Measurements from ENCODE around the gene THSD4.
"Not testable (repeated sequence)": the region's sequence is repeated elsewhere in the genome, so short reads cannot be mapped to it uniquely, and the experiment has no call there.

Gene THSD4

DNA sequence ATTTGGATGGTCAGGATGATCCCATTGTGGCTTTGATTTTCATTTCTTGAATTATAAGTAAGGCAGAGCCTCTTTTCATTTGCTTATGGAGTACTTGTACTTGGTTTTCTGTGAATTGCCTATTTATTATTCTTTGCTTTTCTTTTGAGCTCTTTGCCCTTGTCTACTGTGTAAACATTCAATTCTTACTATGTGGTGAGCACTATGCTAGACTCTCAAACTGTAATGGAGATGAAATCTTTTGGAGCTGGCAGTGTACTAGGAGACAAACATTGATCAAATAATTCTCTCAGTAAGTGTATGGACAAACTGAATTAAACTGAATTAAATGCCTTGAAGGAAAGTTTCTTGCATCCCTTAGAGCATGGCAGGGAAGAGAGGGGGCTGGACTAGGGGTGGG, 608.1 kb downstream of the THSD4 start:
- no peak for DNase-seq (ENCODE audit: low spot score)

DNA sequence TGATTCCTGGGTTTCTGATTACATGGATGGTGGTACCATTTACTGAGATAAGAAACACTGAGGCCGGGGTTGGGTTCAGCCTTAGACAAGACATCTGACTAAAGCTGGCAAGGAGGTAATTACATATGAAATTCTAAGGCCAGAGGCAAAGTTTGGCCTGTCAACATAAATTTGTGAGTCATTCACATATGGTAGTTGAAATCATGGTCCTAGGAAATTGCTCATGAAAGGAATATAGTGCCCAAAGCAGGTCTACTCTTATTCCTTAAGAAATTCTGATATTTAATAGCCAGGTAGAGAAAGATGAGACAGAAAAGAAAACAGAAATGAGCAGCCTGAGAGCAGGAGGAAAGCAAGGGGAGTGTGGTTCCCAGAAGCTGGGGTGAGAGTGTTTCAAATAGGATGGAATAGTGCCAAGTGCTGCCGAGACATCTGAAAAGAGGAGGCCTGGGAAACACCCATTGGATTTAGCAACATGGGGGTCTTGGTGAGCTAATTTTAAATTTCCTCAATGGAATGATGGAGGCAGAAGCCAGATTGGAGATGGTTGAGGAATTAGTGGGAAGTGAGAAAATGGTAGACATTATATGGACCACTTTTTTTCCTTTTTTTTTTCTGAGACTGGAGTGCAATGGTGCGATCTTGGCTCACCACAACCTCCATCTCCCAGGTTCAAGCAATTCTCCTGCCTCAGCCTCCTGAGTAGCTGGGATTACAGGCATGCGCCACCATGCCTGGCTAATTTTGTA, 610.1 kb downstream of the THSD4 start:
- not testable (repeated sequence) for DNase-seq (ENCODE audit: low spot score)

DNA sequence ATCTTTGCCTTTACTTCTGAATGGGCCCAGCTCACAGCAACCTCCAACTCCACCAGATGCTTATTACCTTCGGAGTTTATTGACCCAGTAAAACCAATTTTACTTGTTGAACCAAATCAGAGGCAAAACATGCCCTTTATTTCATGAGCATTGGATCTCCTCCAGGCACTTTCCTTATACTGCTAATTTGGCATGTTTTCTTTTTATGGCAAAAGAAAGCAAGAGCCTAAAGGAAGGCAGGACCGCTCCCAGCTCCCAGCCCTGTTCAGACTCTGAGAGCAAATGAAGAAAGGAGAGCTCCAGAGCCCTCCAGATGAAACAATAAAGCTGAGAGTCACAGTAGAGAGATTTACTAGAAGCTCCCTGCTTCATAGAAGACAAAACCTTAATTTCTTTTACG, 613.6 kb downstream of the THSD4 start:
- no peak for DNase-seq (ENCODE audit: low spot score)

DNA sequence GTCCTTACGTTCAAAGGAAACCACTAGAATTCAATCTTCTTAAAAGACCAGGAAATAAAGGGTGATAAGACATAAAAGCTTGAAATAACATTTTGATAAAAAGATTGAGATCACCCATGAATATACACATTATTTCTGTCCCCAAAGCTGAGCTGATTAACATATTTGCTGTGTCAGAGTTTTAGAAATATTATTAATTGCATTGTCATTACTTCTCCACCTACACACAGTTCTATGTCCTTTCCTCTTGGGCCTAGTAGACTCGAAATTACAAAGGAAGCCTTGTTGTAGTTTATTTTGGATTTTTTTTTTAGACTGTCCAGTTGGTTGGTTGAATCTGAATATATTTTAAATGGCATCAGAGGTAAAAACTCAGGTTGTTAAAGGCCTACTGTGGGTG, 614.0 kb downstream of the THSD4 start:
- no peak for DNase-seq (ENCODE audit: low spot score)

DNA sequence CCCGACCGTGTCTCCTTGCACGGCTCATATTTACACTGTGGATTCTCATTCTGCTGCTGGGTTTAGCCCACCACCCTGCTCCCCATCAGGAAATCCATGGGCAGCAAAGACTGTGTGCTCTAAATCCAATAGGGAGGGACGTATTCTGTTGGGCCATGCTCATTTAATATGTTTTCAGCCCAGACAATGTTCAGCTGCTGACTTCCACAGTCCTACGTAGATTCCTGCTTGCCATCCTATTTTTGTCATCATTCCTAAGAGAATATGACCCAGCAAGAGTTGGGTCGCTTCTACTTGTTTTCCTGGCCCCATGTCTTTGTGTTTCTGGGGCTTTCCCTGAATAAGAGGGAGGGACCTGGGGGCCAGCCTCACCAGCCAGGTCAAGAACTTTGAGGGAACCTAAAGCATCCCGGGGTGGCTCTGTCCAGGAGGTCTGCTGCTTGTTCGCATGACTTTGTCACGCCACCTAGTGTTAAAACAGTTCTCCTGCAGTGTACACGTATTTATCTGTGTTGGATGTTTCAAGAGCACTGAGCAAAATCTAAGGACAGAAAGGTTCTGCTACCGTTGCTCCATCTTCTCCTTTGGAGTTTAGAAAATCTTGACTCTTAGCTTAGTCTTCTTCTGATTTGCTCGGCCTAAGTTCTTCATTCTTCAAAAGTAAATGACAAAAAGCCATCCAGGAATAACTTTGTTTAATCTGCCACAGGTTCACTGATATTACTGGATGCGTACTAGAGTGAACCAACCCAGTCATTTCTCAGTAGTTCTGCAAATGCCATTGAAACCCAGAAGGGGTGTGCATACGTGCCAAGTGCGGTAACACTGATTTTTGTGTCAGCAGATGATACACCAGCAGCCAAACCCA, 615.2 kb downstream of the THSD4 start:
- no peak for DNase-seq (ENCODE audit: low spot score)

DNA sequence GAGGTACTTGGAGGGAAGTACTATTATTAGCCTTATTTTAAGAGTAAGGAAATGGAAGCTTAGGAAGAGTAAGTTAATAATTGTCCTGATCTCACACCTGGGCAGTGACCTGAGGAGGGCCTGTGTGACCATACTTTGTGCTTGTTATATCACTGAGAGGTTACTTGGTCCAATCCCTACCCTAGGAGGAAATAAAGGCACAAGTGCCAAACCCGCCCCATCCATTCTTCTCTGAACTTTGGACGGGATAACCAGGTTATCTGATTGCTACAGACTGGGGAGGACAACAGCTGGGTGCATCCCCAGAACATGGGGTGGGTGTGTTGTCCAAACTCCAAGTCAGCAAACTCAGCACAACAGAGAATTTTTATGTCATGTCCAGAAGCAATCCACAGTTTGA, 617.4 kb downstream of the THSD4 start:
- DNase-seq (ENCODE audit: low spot score) = no peak

DNA sequence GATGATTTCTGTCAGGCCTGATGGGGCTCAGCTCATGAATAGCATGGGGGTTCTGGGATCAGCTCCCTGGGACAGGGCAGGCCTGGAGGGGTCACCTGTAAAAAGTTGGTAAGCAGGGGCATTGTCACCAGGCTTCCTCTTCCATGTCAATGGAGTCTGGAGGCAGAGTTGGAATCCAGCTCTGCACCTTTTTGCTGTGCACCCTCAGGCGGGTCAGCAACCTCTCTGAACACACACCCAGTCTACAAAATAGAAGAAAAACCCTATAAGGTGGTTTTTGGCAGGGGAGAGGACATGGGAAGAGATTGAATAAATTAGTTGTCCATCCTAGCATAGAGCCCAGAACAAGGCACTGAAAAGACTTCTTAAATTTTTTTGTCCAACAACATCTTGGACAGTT, 617.9 kb downstream of the THSD4 start:
- DNase-seq (ENCODE audit: low spot score) = no peak

DNA sequence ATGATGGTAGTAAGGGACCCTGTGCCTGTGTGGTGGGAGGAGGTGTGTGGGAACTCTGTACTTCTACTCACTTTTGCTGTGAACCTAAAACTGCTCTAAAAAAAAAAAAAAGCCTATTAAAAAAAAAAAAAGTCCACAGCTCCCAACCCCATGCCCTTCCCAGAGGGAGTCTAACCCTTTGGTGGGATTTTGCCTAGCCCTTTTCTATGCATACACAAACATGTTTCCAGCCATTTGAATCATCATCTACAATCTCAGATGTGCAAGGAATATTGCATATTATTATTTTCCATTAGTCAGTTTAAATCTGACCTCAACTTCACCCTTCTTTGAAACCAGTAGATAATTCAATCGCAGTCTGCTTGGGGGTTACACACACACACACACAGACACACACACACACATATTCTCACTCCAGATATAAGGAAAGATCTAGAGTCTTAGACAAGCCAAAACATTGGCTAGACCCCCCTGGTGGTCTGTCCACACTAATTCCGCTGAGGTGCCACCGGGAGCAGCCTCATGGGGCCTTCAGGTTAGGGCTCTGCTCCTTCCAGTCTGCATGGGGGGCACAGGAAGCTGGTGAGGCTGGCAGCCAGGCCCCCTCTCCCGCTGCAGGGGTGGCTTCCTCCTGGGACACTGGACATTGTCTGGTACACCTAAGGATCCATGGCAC, 619.6 kb downstream of the THSD4 start:
- DNase-seq (ENCODE audit: low spot score) = no peak

DNA sequence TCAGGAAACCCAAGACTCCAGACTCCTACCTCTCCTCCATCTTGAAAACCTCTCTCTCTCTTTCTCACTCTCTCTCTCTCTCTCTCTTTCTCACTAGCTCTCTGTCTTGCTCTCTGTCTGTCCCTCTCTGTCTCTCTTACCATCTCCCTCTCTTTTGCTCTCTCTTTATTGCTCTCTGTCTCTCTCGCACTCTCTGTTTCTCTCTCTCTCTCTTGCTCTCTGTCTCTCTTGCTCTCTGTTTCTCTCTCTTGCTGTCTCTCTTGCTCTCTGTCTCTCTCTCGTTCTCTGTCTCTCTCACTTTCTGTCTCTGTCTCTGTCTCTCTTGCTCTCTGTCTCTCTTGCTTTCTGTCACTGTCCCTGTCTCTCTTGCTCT, 620.1 kb downstream of the THSD4 start:
- DNase-seq (ENCODE audit: low spot score) = no peak

DNA sequence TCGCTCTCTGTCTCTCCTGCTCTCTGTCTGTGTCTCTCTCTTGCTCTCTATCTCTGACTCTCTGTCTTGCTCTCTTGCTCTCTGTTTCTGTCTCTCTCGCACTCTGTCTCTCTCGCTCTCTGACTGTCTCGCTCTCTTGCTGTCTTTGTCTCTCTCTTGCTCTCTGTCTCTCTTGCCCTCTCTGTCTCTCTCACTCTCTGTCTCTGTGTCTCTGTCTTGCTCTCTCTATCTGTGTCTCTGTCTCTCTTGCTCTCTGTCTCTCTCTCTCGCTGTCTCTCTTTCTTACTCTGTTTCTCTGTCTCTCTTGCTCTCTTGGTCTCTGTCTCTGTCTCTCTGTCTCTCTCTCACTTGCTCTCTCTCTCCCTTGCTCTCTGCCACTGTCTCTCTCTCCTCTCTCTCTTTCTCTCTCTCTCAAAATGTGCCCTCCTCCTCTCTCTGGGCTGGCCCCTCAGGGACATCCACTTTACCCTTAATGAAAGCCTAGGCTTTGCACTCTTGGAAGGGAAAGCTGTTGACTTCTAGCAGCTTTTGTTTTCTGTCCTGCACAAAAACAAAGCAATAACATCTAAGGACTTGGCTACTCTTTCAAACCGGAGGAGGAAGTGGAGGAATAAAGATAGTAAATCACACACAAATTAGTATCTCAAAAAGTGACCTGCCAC, 621.1 kb downstream of the THSD4 start:
- DNase-seq (ENCODE audit: low spot score) = no peak

DNA sequence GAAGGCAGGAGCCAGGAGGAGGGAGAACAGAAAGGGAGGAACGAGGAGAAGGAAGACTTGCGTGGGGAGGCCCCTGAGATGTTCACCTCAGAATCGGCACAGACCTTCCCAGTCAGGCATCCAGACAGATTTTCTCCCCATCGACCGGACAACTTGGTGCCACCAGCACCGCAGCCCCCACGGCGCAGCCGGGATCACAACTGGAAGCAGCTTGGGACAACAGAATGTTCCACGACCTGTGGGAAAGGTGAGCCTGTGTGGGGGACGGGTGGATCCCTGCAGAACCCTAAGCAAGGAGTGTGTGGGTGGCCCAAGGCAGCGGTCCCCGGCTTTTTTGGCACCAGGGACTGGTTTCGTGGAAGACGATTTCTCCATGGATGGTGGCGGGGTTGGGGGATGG, 622.5 kb downstream of the THSD4 start:
- DNase-seq (ENCODE audit: low spot score) = no peak

DNA sequence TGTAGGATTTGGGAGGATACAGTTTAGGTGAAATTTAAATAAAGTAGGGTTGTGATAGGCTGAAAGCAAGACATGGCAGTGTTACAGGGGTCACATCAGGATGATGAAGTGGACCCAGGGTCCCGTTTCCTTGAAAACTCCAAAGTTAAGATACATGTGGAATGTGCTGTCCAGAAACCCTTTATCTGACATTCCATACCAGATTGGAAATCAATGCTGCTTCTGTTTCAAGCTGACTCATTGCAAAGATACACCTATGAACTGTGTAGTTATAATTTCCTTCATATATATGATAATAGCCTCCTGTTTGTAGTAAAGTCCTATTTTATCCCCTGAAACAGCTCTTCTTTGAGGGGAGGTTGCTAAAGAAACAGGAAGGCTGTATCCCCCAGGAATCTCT, 624.1 kb downstream of the THSD4 start:
- no peak for DNase-seq (ENCODE audit: low spot score)

DNA sequence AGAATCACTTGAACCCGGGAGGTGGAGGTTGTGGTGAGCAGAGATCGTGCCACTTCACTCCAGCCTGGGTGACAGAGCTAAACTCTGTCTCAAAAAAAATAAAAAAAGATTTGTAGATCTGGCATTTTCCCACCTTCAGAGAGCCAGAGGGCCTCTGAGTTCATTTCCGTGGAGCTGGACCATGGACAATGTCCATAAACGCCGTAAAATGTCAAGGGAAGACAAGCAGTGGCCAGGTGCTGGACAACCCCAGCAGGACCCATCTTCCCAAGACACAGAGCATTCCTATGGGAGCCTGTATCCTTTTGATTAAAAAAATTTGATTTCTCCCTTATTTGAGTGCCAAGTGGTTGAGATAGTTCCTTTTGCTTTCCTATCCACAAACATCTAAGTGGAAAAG, 627.7 kb downstream of the THSD4 start:
- no peak for DNase-seq (ENCODE audit: low spot score)

DNA sequence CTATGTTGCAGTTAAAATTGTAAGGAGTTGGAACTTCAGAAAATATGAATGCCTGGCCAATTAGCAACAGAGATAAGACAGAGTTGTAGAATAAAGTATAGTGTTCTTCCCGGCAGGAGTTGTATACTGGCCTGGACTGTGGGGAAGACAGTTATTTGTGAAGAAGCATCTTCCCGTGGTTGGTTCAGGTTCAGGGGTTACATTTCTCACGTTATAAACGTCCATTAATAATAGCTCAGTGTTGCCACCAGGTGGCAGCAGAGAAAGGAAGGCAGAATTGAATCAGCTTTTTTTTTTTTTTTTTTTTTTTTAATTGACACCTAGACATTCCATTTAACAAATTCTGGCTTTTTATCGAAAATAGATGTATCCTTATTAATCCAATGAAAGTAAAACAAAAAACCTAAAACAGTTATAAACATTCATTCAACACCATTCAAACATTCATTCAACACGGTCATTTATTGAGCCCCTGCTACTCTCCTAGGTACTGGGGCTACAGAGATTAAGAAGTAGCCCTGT, 628.7 kb downstream of the THSD4 start:
- DNase-seq (ENCODE audit: low spot score) = no peak

DNA sequence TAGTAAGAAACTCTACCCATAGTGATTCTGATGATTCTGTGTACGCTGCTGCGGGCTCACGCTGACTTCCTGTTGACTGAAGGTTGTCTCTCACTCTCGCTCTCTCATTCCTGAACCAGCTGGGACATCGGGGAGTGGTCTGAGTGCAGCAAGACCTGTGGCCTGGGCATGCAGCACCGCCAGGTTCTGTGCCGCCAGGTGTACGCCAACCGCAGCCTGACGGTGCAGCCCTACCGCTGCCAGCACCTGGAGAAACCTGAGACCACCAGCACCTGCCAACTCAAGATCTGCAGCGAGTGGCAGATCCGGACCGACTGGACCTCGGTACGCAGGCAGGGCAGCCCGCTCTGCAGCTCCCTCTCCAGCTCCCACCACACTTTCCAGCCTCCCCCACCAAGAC, 631.4 kb downstream of the THSD4 start:
- DNase-seq (ENCODE audit: low spot score) = no peak

DNA sequence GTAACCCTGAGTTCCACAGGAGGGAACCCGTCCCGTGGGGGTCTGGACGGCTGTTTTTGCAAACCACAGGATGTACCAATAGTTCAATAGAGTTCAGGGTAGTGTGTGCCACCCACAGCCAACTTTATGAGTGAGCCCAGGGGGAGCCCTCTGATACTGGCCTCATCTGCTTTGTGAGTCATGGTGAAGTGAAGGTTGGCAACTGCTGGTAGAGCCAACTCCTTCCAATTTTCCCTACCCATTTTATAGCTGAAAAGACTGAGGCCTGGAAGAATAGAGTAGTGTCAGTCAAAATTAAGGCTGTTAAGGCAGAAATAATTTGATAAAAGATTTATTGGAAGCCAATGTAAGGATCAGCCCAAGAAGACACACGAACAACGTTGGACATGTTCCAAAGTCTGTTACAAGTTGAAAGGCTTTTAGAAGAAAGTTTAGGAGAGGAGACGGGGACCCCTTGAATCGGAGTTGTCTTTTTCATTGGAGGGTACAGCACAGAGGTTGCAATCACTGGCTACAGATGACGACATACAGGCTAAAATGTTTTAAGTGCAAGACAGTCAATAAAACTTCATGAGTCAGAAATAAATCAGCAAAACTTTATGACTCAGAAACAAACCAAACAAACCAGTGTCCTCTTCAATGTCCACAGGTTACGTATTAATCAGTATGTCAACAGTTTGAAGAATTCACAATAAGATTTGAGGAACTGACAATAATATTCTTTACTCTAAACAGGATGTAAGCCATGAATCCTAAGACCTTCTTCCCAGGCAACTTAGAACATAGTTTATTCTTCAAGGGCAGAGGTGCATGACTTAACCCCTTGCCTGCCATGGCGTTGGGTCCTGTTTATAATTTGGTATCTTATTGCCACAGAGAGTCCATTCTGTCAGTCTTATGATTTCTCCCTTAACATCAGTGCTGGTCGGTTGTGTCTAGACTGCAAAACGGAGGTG, 632.1 kb downstream of the THSD4 start:
- no peak for DNase-seq (ENCODE audit: low spot score)

DNA sequence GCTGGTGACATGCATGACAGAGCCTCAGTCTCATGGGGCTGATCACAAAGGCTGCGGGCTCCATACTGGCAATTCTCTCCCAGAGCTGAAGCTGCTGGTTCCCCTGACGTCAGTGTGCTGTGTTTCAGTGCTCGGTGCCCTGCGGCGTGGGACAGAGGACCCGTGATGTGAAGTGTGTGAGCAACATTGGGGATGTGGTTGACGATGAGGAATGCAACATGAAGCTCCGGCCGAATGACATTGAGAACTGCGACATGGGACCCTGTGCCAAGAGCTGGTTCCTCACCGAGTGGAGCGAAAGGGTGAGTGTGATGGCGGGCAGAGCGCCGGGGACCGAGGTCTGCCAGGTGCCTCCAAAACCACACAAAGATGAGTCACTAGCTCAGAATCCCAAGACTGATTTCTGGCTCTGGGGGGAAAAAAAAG, 633.0 kb downstream of the THSD4 start:
- no peak for DNase-seq (ENCODE audit: low spot score)

DNA sequence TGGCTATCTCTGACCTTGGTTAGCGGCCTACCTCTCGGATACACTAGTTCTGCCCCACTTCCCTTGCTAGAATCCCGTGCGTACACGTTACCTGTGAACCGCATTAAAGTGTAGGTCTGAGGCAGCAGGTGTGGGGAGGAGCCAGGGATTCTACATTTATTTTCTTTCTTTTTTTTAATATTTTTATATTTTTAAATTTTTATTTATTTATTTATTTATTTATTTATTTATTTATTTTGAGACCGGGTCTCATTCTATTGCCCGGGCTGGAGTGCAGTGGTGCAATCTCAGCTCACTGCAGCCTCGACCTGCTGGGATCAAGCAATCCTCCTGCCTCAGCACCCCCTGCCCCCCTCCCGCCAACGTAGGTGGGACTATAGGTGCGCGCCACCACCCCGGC, 634.2 kb downstream of the THSD4 start:
- DNase-seq (ENCODE audit: low spot score) = no peak

DNA sequence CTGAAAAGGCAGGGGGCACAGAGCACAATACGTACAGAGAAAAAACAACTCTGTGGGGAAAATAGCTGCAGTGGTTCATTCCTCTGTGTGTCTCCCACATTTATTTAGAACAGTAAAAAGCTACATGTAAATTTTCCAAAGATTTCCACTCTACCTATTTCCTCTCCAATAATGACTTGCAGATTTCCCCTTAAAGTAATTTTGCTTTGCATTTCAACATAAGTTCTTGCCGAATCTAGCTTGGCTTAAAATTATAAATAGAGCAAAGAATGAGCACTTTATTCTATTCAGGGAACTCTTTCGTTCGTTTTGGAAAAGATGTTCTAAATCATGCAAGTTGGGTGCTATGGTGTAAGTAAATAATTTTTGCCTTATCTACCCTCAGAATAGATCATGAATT, 636.9 kb downstream of the THSD4 start:
- no peak for DNase-seq (ENCODE audit: low spot score)

DNA sequence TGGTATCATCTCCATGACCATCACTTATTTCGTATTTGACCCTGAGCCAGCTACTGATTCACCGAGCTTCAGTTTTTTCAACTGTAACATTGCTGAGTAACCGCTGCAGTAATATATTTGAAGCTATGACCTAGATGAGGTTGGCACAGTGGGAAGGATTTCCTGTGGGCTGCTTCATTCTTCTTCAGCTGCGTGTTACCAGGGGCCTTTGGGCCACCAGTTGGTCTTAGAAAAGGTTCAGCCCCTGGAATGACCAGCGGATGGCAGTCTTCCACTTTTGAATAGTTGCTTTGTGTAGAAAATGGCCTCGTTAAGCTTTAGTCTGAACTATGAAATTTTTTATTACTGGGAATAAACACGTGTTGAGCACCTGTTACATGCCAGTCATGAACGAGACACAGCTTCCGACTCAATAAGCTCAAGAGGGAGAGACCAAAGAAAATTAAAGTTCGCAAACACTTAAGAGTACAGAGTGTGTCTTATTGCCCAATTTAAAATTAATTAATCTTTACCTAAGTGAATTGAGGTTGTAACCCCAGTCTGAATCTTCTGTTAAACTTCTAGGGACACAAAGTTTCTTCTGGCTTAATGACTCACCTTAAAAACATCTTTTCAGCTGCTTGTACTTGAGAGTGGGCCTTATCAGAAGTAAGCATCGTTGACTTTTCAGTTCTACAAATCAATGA, 637.5 kb downstream of the THSD4 start:
- no peak for DNase-seq (ENCODE audit: low spot score)

Data from left forelimb (tissue), 1 donor.